ENCODE data around the gene LRRK1. TPM values are rescaled to one million over a fixed set of nuclear protein-coding genes. Genes with fewer than 3 reads are reported as not detected.

Gene LRRK1
- total RNA-seq, 2 donors from 2014 or later, result 18.6 to 20.3 TPM

DNA sequence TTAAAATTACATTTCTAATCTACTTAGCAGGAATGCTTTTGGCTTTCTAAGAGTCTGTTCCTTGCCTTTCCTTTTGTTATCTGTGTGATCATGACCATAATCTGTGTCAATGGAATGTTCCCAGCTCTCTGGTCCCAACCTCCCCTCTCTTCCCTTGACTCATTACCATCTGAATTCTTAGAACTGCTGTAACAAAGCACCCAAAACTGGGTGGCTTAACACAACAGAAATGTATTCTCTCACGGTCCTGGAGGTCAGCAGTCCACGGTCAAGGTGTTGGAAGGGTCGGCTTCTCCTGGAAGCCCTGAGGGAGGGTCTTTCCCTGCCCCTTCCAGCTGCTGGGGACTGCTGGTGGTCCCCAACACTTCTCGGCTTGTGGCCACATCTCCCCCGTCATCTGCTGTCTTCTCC, 81.1 kb downstream of the LRRK1 start:
- Histone ChIP-seq H3K27ac (peak overlapping the region in 1 of 2 donors; percentile 37), H3K36me3 (no peaks in the 10 kb centered on the region), H3K27me3 (replicated peaks; ENCODE audit: insufficient read depth) (no peaks in the 10 kb centered on the region), H3K4me1 (replicated peaks) (peaks cover 5% of the 10 kb centered on the region), H3K4me3 (no peak overlapping the region), H3K9me3 (no peaks in the 10 kb centered on the region)
- 87% methylated on average over 5 of the region's 5 CpGs for WGBS
- DNase-seq (ENCODE audit: low spot score), result no peak
- intact Hi-C loops (cut with DNase I), result loop anchor here (10.0 kb wide), 1 partner anchor 655 kb away; the partner anchor contains the start of gene ADAMTS17
- TF ChIP-seq, protein P1, sequence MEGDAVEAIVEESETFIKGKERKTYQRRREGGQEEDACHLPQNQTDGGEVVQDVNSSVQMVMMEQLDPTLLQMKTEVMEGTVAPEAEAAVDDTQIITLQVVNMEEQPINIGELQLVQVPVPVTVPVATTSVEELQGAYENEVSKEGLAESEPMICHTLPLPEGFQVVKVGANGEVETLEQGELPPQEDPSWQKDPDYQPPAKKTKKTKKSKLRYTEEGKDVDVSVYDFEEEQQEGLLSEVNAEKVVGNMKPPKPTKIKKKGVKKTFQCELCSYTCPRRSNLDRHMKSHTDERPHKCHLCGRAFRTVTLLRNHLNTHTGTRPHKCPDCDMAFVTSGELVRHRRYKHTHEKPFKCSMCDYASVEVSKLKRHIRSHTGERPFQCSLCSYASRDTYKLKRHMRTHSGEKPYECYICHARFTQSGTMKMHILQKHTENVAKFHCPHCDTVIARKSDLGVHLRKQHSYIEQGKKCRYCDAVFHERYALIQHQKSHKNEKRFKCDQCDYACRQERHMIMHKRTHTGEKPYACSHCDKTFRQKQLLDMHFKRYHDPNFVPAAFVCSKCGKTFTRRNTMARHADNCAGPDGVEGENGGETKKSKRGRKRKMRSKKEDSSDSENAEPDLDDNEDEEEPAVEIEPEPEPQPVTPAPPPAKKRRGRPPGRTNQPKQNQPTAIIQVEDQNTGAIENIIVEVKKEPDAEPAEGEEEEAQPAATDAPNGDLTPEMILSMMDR (IDR thresholded peaks at IDR 0.05), result no peak
- no peak for TF ChIP-seq POLR2AphosphoS5 (IDR thresholded peaks at IDR 0.05)
- no peak for TF ChIP-seq POLR2A (IDR thresholded peaks at IDR 0.05)

DNA sequence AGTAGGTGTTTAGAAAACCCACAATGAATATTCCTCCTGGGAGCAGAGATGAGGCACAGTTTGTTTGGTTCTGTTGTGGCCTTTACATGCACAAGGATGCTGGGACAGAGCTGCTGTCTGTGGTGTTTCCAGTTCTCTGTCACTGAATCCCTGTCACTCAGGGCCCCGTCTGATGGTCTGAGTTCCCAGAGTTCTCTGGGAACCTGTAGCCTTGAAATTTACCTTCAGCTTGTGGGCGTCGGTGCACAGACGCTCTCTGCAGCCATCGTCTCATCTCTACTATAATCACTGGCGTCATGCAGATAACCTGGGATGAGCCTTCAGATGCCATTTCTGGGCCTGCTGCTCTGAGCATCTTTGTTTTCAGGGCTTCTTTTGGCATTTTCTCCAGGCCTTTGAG, 81.9 kb downstream of the LRRK1 start:
- no peak for DNase-seq (ENCODE audit: low spot score)
- Histone ChIP-seq H3K4me3 (no peak overlapping the region), H3K9me3 (no peaks in the 10 kb centered on the region), H3K27me3 (replicated peaks; ENCODE audit: insufficient read depth) (no peaks in the 10 kb centered on the region), H3K36me3 (no peaks in the 10 kb centered on the region), H3K4me1 (replicated peaks) (peaks cover 5% of the 10 kb centered on the region), H3K27ac (no peak overlapping the region)
- intact Hi-C loops (cut with DNase I), result loop anchor here (10.0 kb wide), 1 partner anchor 656 kb away; the partner anchor contains the start of gene ADAMTS17
- WGBS, result 100% methylated on average over 6 of the region's 6 CpGs
- no peak for TF ChIP-seq POLR2A (IDR thresholded peaks at IDR 0.05)
- TF ChIP-seq, protein P1 (IDR thresholded peaks at IDR 0.05), result no peak
- TF ChIP-seq POLR2AphosphoS5 (IDR thresholded peaks at IDR 0.05), result no peak

DNA sequence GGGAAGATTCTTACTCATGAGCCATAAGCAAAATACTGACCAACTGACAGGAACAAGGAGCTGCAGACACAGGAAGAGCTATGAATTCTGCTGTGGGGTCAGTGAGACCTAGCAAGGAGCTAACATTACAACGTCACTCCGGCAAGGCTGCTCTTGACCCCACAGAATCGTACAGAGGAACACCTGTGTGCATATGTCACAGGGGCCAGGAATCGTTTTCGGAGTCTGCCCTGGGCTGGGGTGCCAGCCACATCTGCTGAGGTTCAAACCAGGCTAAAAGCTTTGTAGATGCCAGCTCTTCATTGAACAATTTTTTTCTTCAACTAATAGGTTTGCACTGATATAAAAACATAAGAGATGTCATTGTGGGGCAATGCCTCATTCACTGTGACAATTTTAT, 82.6 kb downstream of the LRRK1 start:
- Histone ChIP-seq H3K4me1 (replicated peaks) (peaks cover 5% of the 10 kb centered on the region), H3K27ac (no peak overlapping the region), H3K36me3 (no peaks in the 10 kb centered on the region), H3K27me3 (replicated peaks; ENCODE audit: insufficient read depth) (no peaks in the 10 kb centered on the region), H3K4me3 (no peak overlapping the region), H3K9me3 (no peaks in the 10 kb centered on the region)
- TF ChIP-seq POLR2AphosphoS5 (IDR thresholded peaks at IDR 0.05) (no peak), POLR2A (IDR thresholded peaks at IDR 0.05) (no peak)
- TF ChIP-seq, protein P1 (IDR thresholded peaks at IDR 0.05), result no peak
- intact Hi-C loops (cut with DNase I), result loop anchor here (10.0 kb wide), 1 partner anchor 657 kb away; the partner anchor contains the start of gene ADAMTS17
- 92% methylated on average over 5 of the region's 5 CpGs for WGBS
- DNase-seq (ENCODE audit: low spot score), result no peak

DNA sequence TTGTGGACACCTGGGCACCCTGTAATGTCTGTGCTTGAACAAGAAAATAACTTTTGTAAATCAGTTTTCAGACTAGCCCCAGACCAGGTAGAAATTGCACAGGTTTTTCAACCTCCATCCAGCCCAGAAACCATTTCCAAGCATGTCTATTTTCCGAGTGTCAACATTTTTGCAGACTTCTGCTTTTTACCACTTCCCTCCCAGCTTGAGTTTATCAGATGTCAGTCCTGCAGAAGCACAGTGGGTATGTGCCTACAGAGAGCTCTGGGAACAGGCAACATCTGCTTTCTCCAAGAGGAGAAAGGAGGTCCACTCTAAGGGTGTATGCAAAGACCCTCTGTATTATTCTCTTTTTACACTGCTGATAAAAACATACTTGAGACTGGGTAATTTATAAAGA, 83.9 kb downstream of the LRRK1 start:
- DNase-seq (ENCODE audit: low spot score), result no peak
- Histone ChIP-seq H3K27me3 (replicated peaks; ENCODE audit: insufficient read depth) (no peaks in the 10 kb centered on the region), H3K4me3 (no peak overlapping the region), H3K4me1 (replicated peaks) (peaks cover 5% of the 10 kb centered on the region), H3K9me3 (no peaks in the 10 kb centered on the region), H3K27ac (no peak overlapping the region), H3K36me3 (no peaks in the 10 kb centered on the region)
- intact Hi-C loops (cut with DNase I), result loop anchor here (10.0 kb wide), 1 partner anchor 658 kb away; the partner anchor contains the start of gene ADAMTS17
- WGBS, result 94% methylated on average over 1 of the region's 1 CpG
- TF ChIP-seq POLR2A (IDR thresholded peaks at IDR 0.05), result no peak
- TF ChIP-seq, protein P1 (IDR thresholded peaks at IDR 0.05), result no peak
- no peak for TF ChIP-seq POLR2AphosphoS5 (IDR thresholded peaks at IDR 0.05)

DNA sequence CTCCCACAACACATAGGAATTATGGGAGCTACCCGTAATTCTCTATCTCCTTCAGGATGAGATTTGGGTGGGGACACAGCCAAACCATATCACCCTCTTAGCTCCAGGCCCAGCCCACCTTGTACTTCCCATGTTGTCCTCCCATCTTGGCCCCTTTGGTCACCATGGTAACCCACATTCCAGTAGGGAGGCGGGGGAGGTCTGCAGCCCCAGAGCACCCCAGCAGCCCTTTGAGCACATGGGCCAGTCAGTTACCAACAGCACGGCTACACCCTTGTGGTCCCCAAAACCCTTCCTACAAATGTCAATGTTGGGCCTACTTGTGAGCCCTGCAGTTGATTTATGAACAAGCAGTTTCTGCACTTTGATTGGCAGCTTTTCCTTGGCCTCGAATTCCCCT, 84.5 kb downstream of the LRRK1 start:
- Histone ChIP-seq H3K36me3 (no peaks in the 10 kb centered on the region), H3K27ac (no peak overlapping the region), H3K27me3 (replicated peaks; ENCODE audit: insufficient read depth) (no peaks in the 10 kb centered on the region), H3K4me3 (no peak overlapping the region), H3K4me1 (replicated peaks) (peaks cover 5% of the 10 kb centered on the region), H3K9me3 (no peaks in the 10 kb centered on the region)
- no peak for DNase-seq (ENCODE audit: low spot score)
- intact Hi-C loops (cut with DNase I), result loop anchor here (10.0 kb wide), 1 partner anchor 659 kb away; the partner anchor contains the start of gene ADAMTS17
- no peak for TF ChIP-seq POLR2AphosphoS5 (IDR thresholded peaks at IDR 0.05)
- 91% methylated on average over 4 of the region's 4 CpGs for WGBS

Measured in prostate gland (tissue), 2 donors.